ENCODE measurements around the gene CSTF1. TPM values are rescaled to one million over a fixed set of nuclear protein-coding genes. Genes with fewer than 3 reads are reported as not detected.

The CSTF1 gene
- total RNA-seq, 1 donor from 2014 or later: 20.9 TPM

DNA sequence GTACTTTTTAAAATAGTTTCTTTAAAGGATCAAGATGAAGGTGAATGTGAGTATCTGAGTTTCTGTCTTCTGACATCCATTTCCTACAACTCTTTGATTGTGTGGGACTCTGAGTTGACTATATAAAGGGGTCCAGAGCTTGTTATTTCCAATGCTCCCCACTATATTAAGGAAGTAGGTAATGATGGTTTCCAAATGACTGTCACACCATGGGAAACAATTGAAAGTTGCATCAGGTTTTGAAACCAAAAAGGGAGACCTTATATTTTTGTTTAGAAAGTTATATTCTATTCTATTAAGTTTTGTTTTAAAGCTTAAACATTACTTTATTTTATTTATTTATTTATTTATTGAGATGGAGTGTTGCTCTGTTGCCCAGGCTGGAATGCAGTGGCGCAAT, 30.8 kb downstream of the CSTF1 start:
- H3K9ac ChIP-seq (ENCODE audit: low read depth in 1 of 3, low read length in 3 of 3): no peak overlapping the region
- no peaks in the 10 kb centered on the region for H3K27me3 ChIP-seq (ENCODE audit: control insufficient read depth in 3 of 3, insufficient read depth in 3 of 3, low read length in 3 of 3)
- no peaks in the 10 kb centered on the region for H3K4me1 ChIP-seq (ENCODE audit: control insufficient read depth in 3 of 3, insufficient read depth in 3 of 3, low read length in 3 of 3)
- no peaks in the 10 kb centered on the region for H3K9me3 ChIP-seq (ENCODE audit: control insufficient read depth in 3 of 3, low read length in 3 of 3)
- H3K36me3 ChIP-seq (ENCODE audit: control insufficient read depth in 3 of 3, insufficient read depth in 3 of 3, low read length in 3 of 3): no peaks in the 10 kb centered on the region
- no peak overlapping the region for H3K4me3 ChIP-seq (ENCODE audit: low read length in 3 of 3)
- no peak overlapping the region for H3K27ac ChIP-seq (ENCODE audit: low read depth, low read length)

GRCh38 chr20:56423886-56424285, 31.4 kb downstream of the CSTF1 start:
- H3K9ac ChIP-seq (ENCODE audit: low read depth in 1 of 3, low read length in 3 of 3): no peak overlapping the region
- no peaks in the 10 kb centered on the region for H3K27me3 ChIP-seq (ENCODE audit: control insufficient read depth in 3 of 3, insufficient read depth in 3 of 3, low read length in 3 of 3)
- H3K4me1 ChIP-seq (ENCODE audit: control insufficient read depth in 3 of 3, insufficient read depth in 3 of 3, low read length in 3 of 3): no peaks in the 10 kb centered on the region
- no peaks in the 10 kb centered on the region for H3K36me3 ChIP-seq (ENCODE audit: control insufficient read depth in 3 of 3, insufficient read depth in 3 of 3, low read length in 3 of 3)
- no peak overlapping the region for H3K27ac ChIP-seq (ENCODE audit: low read depth, low read length)
- no peaks in the 10 kb centered on the region for H3K9me3 ChIP-seq (ENCODE audit: control insufficient read depth in 3 of 3, low read length in 3 of 3)
- H3K4me3 ChIP-seq (ENCODE audit: low read length in 3 of 3): no peak overlapping the region

DNA sequence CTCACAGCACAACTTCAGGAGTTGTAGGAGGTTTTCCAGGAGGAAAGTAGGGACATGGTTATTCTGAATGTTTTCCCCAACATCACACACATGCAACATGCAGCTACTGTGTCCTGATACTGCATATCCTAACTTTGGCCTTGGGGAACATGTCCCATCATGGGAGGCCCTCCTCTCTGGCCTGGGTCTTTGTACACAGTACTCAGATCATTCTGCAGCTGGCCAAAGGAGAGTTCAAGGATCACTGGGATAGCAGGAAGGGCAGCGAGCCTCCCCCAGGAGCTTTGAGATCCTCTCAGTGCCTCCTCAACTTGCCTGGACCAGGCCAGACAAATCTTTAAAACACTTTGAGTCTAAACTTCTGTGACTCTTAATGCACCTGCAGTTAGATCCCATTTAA, 32.5 kb downstream of the CSTF1 start:
- Histone ChIP-seq H3K9me3 (ENCODE audit: control insufficient read depth in 3 of 3, low read length in 3 of 3) (no peaks in the 10 kb centered on the region), H3K4me3 (ENCODE audit: low read length in 3 of 3) (no peak overlapping the region), H3K36me3 (ENCODE audit: control insufficient read depth in 3 of 3, insufficient read depth in 3 of 3, low read length in 3 of 3) (no peaks in the 10 kb centered on the region), H3K27me3 (ENCODE audit: control insufficient read depth in 3 of 3, insufficient read depth in 3 of 3, low read length in 3 of 3) (no peaks in the 10 kb centered on the region), H3K9ac (ENCODE audit: low read depth in 1 of 3, low read length in 3 of 3) (no peak overlapping the region), H3K4me1 (ENCODE audit: control insufficient read depth in 3 of 3, insufficient read depth in 3 of 3, low read length in 3 of 3) (no peaks in the 10 kb centered on the region), H3K27ac (ENCODE audit: low read depth, low read length) (no peak overlapping the region)

DNA sequence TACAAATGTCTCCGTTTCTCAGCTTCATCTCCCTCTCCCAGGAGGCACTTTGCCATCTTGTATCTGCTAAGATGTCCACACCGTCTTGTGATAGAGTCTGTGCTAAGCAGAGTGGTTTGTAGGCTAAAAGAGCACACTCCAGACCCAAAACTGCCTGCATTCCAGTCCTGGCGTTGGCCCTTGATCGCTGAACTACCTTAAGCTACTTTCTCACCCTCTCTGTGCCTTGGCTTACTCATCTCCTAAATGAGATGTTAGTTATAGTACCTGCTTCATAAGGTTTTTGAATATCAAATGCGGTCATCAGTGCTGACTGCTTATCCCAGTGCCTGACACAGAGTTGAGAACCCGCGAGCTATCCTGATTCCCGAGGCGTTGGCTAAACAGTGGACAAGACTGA, 33.6 kb downstream of the CSTF1 start:
- H3K4me1 ChIP-seq (ENCODE audit: control insufficient read depth in 3 of 3, insufficient read depth in 3 of 3, low read length in 3 of 3): no peaks in the 10 kb centered on the region
- no peaks in the 10 kb centered on the region for H3K27me3 ChIP-seq (ENCODE audit: control insufficient read depth in 3 of 3, insufficient read depth in 3 of 3, low read length in 3 of 3)
- no peak overlapping the region for H3K27ac ChIP-seq (ENCODE audit: low read depth, low read length)
- no peaks in the 10 kb centered on the region for H3K36me3 ChIP-seq (ENCODE audit: control insufficient read depth in 3 of 3, insufficient read depth in 3 of 3, low read length in 3 of 3)
- H3K9ac ChIP-seq (ENCODE audit: low read depth in 1 of 3, low read length in 3 of 3): no peak overlapping the region
- H3K4me3 ChIP-seq (ENCODE audit: low read length in 3 of 3): no peak overlapping the region
- H3K9me3 ChIP-seq (ENCODE audit: control insufficient read depth in 3 of 3, low read length in 3 of 3): no peaks in the 10 kb centered on the region

- no peak overlapping the region for H3K9ac ChIP-seq (ENCODE audit: low read depth in 1 of 3, low read length in 3 of 3)
- H3K4me1 ChIP-seq (ENCODE audit: control insufficient read depth in 3 of 3, insufficient read depth in 3 of 3, low read length in 3 of 3): no peaks in the 10 kb centered on the region
- H3K36me3 ChIP-seq (ENCODE audit: control insufficient read depth in 3 of 3, insufficient read depth in 3 of 3, low read length in 3 of 3): no peaks in the 10 kb centered on the region
- H3K4me3 ChIP-seq (ENCODE audit: low read length in 3 of 3): no peak overlapping the region
- H3K27me3 ChIP-seq (ENCODE audit: control insufficient read depth in 3 of 3, insufficient read depth in 3 of 3, low read length in 3 of 3): no peaks in the 10 kb centered on the region
- H3K27ac ChIP-seq (ENCODE audit: low read depth, low read length): no peak overlapping the region
- H3K9me3 ChIP-seq (ENCODE audit: control insufficient read depth in 3 of 3, low read length in 3 of 3): no peaks in the 10 kb centered on the region
These were observed 34.5 kb downstream of the CSTF1 start for GRCh38 chr20:56426926-56427325.

GRCh38 chr20:56427797-56428196, 35.4 kb downstream of the CSTF1 start:
- no peak overlapping the region for H3K9ac ChIP-seq (ENCODE audit: low read depth in 1 of 3, low read length in 3 of 3)

GRCh38 chr20:56428410-56428809, 36.0 kb downstream of the CSTF1 start:
- H3K36me3 ChIP-seq (ENCODE audit: control insufficient read depth in 3 of 3, insufficient read depth in 3 of 3, low read length in 3 of 3): no peaks in the 10 kb centered on the region
- peaks cover 0 to 3% (median 0%) of the 10 kb centered on the region in 3 donors for H3K27me3 ChIP-seq (ENCODE audit: control insufficient read depth in 3 of 3, insufficient read depth in 3 of 3, low read length in 3 of 3)
- H3K4me3 ChIP-seq (ENCODE audit: low read length in 3 of 3): no peak overlapping the region
- no peak overlapping the region for H3K27ac ChIP-seq (ENCODE audit: low read depth, low read length)
- no peak overlapping the region for H3K9ac ChIP-seq (ENCODE audit: low read depth in 1 of 3, low read length in 3 of 3)
- no peaks in the 10 kb centered on the region for H3K4me1 ChIP-seq (ENCODE audit: control insufficient read depth in 3 of 3, insufficient read depth in 3 of 3, low read length in 3 of 3)
- no peaks in the 10 kb centered on the region for H3K9me3 ChIP-seq (ENCODE audit: control insufficient read depth in 3 of 3, low read length in 3 of 3)

More at GRCh38 chr20:56427797-56428196, 35.4 kb downstream of the CSTF1 start:
- Histone ChIP-seq H3K4me1 (ENCODE audit: control insufficient read depth in 3 of 3, insufficient read depth in 3 of 3, low read length in 3 of 3) (no peaks in the 10 kb centered on the region), H3K27ac (ENCODE audit: low read depth, low read length) (no peak overlapping the region), H3K36me3 (ENCODE audit: control insufficient read depth in 3 of 3, insufficient read depth in 3 of 3, low read length in 3 of 3) (no peaks in the 10 kb centered on the region), H3K27me3 (ENCODE audit: control insufficient read depth in 3 of 3, insufficient read depth in 3 of 3, low read length in 3 of 3) (no peaks in the 10 kb centered on the region), H3K4me3 (ENCODE audit: low read length in 3 of 3) (no peak overlapping the region), H3K9me3 (ENCODE audit: control insufficient read depth in 3 of 3, low read length in 3 of 3) (no peaks in the 10 kb centered on the region)

DNA sequence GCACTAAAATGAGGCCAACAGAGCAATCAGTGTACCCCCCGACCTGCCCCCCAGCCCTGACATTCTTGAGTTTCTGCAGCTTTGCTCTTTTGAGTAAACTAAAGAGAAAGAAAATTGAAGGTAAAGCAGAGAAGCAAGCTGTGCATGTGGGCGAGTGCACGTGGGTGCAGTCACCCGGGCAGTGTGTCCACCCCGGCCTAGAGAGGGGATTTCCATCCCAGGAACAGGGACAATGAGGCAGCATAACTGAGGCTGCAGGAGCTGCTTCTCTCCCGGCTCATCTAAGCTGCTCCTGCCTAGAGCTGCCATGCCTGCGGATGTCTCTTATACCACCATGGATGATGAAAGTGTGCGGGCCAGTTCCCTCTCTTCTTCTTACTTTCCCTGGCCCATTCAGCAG, 36.4 kb downstream of the CSTF1 start:
- no peaks in the 10 kb centered on the region for H3K4me1 ChIP-seq (ENCODE audit: control insufficient read depth in 3 of 3, insufficient read depth in 3 of 3, low read length in 3 of 3)
- H3K27ac ChIP-seq (ENCODE audit: low read depth, low read length): no peak overlapping the region
- no peaks in the 10 kb centered on the region for H3K9me3 ChIP-seq (ENCODE audit: control insufficient read depth in 3 of 3, low read length in 3 of 3)
- H3K9ac ChIP-seq (ENCODE audit: low read depth in 1 of 3, low read length in 3 of 3): no peak overlapping the region
- H3K27me3 ChIP-seq (ENCODE audit: control insufficient read depth in 3 of 3, insufficient read depth in 3 of 3, low read length in 3 of 3): peaks cover 0 to 3% (median 0%) of the 10 kb centered on the region in 3 donors
- no peaks in the 10 kb centered on the region for H3K36me3 ChIP-seq (ENCODE audit: control insufficient read depth in 3 of 3, insufficient read depth in 3 of 3, low read length in 3 of 3)
- no peak overlapping the region for H3K4me3 ChIP-seq (ENCODE audit: low read length in 3 of 3)

- H3K4me1 ChIP-seq (ENCODE audit: control insufficient read depth in 3 of 3, insufficient read depth in 3 of 3, low read length in 3 of 3): no peaks in the 10 kb centered on the region
- no peak overlapping the region for H3K9ac ChIP-seq (ENCODE audit: low read depth in 1 of 3, low read length in 3 of 3)
- no peaks in the 10 kb centered on the region for H3K36me3 ChIP-seq (ENCODE audit: control insufficient read depth in 3 of 3, insufficient read depth in 3 of 3, low read length in 3 of 3)
- no peaks in the 10 kb centered on the region for H3K9me3 ChIP-seq (ENCODE audit: control insufficient read depth in 3 of 3, low read length in 3 of 3)
- no peak overlapping the region for H3K27ac ChIP-seq (ENCODE audit: low read depth, low read length)
- peaks cover 0 to 3% (median 0%) of the 10 kb centered on the region in 3 donors for H3K27me3 ChIP-seq (ENCODE audit: control insufficient read depth in 3 of 3, insufficient read depth in 3 of 3, low read length in 3 of 3)
- no peak overlapping the region for H3K4me3 ChIP-seq (ENCODE audit: low read length in 3 of 3)
These were observed 37.1 kb downstream of the CSTF1 start for GRCh38 chr20:56429502-56429901.

DNA sequence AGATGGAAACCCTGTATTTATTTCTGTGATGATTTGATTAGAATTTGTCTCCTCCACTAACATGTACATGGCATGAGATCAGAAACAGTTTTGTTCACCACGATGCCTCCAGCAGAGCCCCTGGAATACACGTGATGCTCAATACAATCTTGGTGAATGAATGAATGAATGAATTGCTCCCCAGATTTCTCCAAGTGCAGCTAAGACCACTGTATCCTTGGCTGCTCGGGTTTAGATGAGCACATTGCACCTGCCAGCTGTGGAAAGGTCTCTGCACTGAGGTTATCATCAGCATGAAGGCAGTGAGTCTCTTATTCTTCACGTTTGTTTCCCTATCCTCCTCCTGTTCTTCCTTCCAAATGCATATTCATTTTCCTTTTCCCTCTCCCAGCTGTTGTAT, 37.5 kb downstream of the CSTF1 start:
- no peak overlapping the region for H3K27ac ChIP-seq (ENCODE audit: low read depth, low read length)

DNA sequence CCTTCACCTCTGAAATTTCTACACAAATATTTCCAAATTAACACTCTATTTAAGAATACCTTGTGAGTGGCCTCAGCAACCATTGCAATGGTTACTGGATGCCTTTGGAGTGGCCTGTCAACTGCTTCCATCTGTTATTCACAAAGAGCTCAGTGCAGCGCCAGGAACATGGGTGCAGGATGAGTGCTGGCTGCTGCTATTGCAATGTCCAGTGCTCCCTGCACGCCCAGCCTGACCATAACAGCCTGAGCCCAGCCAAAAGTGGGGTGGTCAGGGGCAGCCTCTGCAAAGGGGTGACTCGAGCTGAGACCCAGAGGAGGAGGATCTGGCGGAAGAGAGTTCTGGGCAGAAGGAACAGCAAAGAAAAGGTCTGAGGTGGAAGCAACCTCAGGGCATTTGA, 38.0 kb downstream of the CSTF1 start:
- Histone ChIP-seq H3K9me3 (ENCODE audit: control insufficient read depth in 3 of 3, low read length in 3 of 3) (no peaks in the 10 kb centered on the region), H3K4me3 (ENCODE audit: low read length in 3 of 3) (no peak overlapping the region), H3K27ac (ENCODE audit: low read depth, low read length) (no peak overlapping the region), H3K9ac (ENCODE audit: low read depth in 1 of 3, low read length in 3 of 3) (no peak overlapping the region), H3K27me3 (ENCODE audit: control insufficient read depth in 3 of 3, insufficient read depth in 3 of 3, low read length in 3 of 3) (peaks cover 0 to 3% (median 0%) of the 10 kb centered on the region in 3 donors), H3K4me1 (ENCODE audit: control insufficient read depth in 3 of 3, insufficient read depth in 3 of 3, low read length in 3 of 3) (no peaks in the 10 kb centered on the region), H3K36me3 (ENCODE audit: control insufficient read depth in 3 of 3, insufficient read depth in 3 of 3, low read length in 3 of 3) (no peaks in the 10 kb centered on the region)

More for the DNA sequence above, 37.5 kb downstream of the CSTF1 start:
- Histone ChIP-seq H3K4me1 (ENCODE audit: control insufficient read depth in 3 of 3, insufficient read depth in 3 of 3, low read length in 3 of 3) (no peaks in the 10 kb centered on the region), H3K4me3 (ENCODE audit: low read length in 3 of 3) (no peak overlapping the region), H3K27me3 (ENCODE audit: control insufficient read depth in 3 of 3, insufficient read depth in 3 of 3, low read length in 3 of 3) (peaks cover 0 to 3% (median 0%) of the 10 kb centered on the region in 3 donors), H3K36me3 (ENCODE audit: control insufficient read depth in 3 of 3, insufficient read depth in 3 of 3, low read length in 3 of 3) (no peaks in the 10 kb centered on the region), H3K9me3 (ENCODE audit: control insufficient read depth in 3 of 3, low read length in 3 of 3) (no peaks in the 10 kb centered on the region), H3K9ac (ENCODE audit: low read depth in 1 of 3, low read length in 3 of 3) (no peak overlapping the region)
